Liver (tissue), 9 donors: ENCODE data around the gene TWIST1. TPM values are rescaled to one million over a fixed set of nuclear protein-coding genes. Genes with fewer than 3 reads are reported as not detected.

Experiments used
- DNase-seq: peaks from one replicate; pipeline ENCODE4 v3.0.0-alpha.2; 2017; ENCODE audit warnings: low spot score
- H3K27ac ChIP-seq, 2 donors: one replicate each; pipeline ENCODE4 v1.7.0; 2013; ENCODE audit warnings: inconsistent platforms in 2 of 2, low read length in 2 of 2, control low read depth in 1 of 2, low read depth in 1 of 2, mild to moderate bottlenecking in 1 of 2
- H3K27me3 ChIP-seq, 4 donors: one replicate each; pipeline versions ENCODE4 v1.6.1 to v1.7.0; 2013; ENCODE audit warnings: low read length in 3 of 4, inconsistent platforms in 1 of 4, mild to moderate bottlenecking in 1 of 4, moderate library complexity in 1 of 4; ENCODE audit not compliant: control insufficient read depth in 4 of 4, insufficient read depth in 4 of 4
- H3K36me3 ChIP-seq, 4 donors: one replicate each; pipeline versions ENCODE4 v1.6.1 to v1.7.0; 2013; ENCODE audit warnings: low read length in 3 of 4, mild to moderate bottlenecking in 3 of 4, low read depth in 1 of 4, moderate library complexity in 1 of 4; ENCODE audit not compliant: control insufficient read depth in 4 of 4, insufficient read depth in 3 of 4
- H3K4me1 ChIP-seq, 4 donors: one replicate each; pipeline versions ENCODE4 v1.6.1 to v1.7.0; 2013; ENCODE audit warnings: low read length in 3 of 4, mild to moderate bottlenecking in 3 of 4, moderate library complexity in 1 of 4; ENCODE audit not compliant: control insufficient read depth in 4 of 4, insufficient read depth in 4 of 4
- H3K4me3 ChIP-seq, 3 donors: one replicate each; pipeline versions ENCODE4 v1.6.1 to v1.7.0; 2013; ENCODE audit warnings: low read length in 3 of 3, control low read depth in 1 of 3, low read depth in 1 of 3, mild to moderate bottlenecking in 1 of 3
- H3K9ac ChIP-seq, 2 donors: one replicate each; pipeline ENCODE4 v1.7.0; 2013; ENCODE audit warnings: low read length in 2 of 2, mild to moderate bottlenecking in 2 of 2, moderate library complexity in 2 of 2, control low read depth in 1 of 2, low read depth in 1 of 2
- H3K9me3 ChIP-seq, 4 donors: one replicate each; pipeline versions ENCODE4 v1.6.1 to v1.7.0; 2013; ENCODE audit warnings: low read length in 3 of 4; ENCODE audit not compliant: control insufficient read depth in 4 of 4
- EGR1 ChIP-seq, 2 donors: IDR thresholded peaks; 2 replicates each; pipeline ENCODE4 v1.6.1; 2016 to 2018; ENCODE audit warnings: antibody characterized with exemption in 2 of 2, low read depth in 2 of 2
- FOXA1 ChIP-seq: IDR thresholded peaks from 2 replicates; pipeline ENCODE4 v1.6.1; 2016; ENCODE audit warnings: antibody characterized with exemption
- FOXA2 ChIP-seq: IDR thresholded peaks from 2 replicates; pipeline ENCODE4 v1.6.1; 2016; ENCODE audit warnings: antibody characterized with exemption
- GABPA ChIP-seq, 2 donors: IDR thresholded peaks in 1 of 2; conservative IDR thresholded peaks in 1 of 2; 2 replicates each; pipeline ENCODE4 v1.6.1; 2016; ENCODE audit warnings: antibody characterized with exemption in 2 of 2, mild to moderate bottlenecking in 1 of 2, moderate library complexity in 1 of 2
- HNF4G ChIP-seq: IDR thresholded peaks from 2 replicates; pipeline ENCODE4 v1.6.1; 2016; ENCODE audit warnings: antibody characterized with exemption
- NR2F2 ChIP-seq: IDR thresholded peaks from 2 replicates; pipeline ENCODE4 v1.6.1; 2016; ENCODE audit warnings: antibody characterized with exemption
- SP1 ChIP-seq: IDR thresholded peaks from 2 replicates; pipeline ENCODE4 v1.6.1; 2018; ENCODE audit warnings: antibody characterized with exemption, mild to moderate bottlenecking
- YY1 ChIP-seq: IDR thresholded peaks from 2 replicates; pipeline ENCODE4 v1.6.1; 2016; ENCODE audit warnings: antibody characterized with exemption, mild to moderate bottlenecking
- WGBS: extraction: QIAGEN DNeasy Blood & Tissue Kit; methylation state at CpG from one replicate; pipeline ENCODE4 v1.1.7; 2013; 5-methylcytosine and 5-hydroxymethylcytosine counted together
- polyA plus RNA-seq, 2 donors: library from polyadenylated mRNA; stranded (reverse) in 1 of 2; unstranded in 1 of 2; fragments of 200-250 nt in 1 of 2; fragments of >200 nt in 1 of 2; fragmentation: Nextera tagmentation in 1 of 2; extraction: Ambion mirVana in 1 of 2; gene quantifications; one replicate each; pipeline versions ENCODE4 v1.2.1 to v1.2.3, GENCODE V29; 2013 to 2015
- total RNA-seq, 2 donors: library from RNA; depleted of rRNA; stranded (reverse); fragments of >200 nt; gene quantifications; one replicate each; pipeline ENCODE4 v1.2.3, GENCODE V29; 2014
- TF ChIP-seq, protein P1 (sequence below): IDR thresholded peaks from 2 replicates; pipeline ENCODE4 v1.6.1; 2016; ENCODE audit warnings: antibody characterized with exemption, mild to moderate bottlenecking
- TF ChIP-seq, protein P2 (sequence below): fragments of 150-350 bp; IDR thresholded peaks from 2 replicates; pipeline ENCODE4 v1.5.1; 2017; ENCODE audit warnings: improper control_type of control experiment, low read depth, low read length; ENCODE audit not compliant: missing input control
- TF ChIP-seq, protein P3 (sequence below): IDR thresholded peaks from 2 replicates; pipeline ENCODE4 v1.6.1; 2016; ENCODE audit warnings: antibody characterized with exemption
- TF ChIP-seq, protein P4 (sequence below): IDR thresholded peaks from 2 replicates; pipeline ENCODE4 v1.6.1; 2016; ENCODE audit warnings: antibody characterized with exemption
- donor health status: healthy.
- donor health status: healthy.
- donor health status: healthy.
- donor health status: healthy.
- donor health status: healthy.

Gene TWIST1
- total and polyA plus RNA-seq, 4 donors, result 0.15 to 0.19 (median 0.17) TPM; not detected in 1

DNA sequence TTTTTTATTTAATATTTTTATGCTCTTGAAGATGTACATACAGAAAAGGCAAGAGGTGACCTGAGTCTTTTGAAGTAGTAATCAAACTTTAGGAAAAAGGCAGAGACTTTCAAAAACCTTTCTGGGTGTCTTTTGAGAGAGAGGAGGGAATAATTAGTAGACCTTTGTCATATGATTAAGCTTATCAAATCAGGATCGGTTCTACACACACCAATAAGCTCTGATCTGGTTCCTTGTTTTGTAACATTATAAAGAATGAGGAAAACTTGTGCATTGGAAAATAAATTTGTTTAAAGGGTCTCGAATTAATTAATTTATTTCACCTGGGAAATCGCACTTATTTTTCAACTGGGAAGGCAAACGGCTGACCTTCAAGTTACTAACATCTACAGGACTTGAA, 11.9 kb downstream of the TWIST1 start:
- WGBS, result 12% methylated on average over 4 of the region's 4 CpGs
- Histone ChIP-seq H3K36me3 (no peaks in the 10 kb centered on the region), H3K9ac (no peak overlapping the region), H3K4me3 (no peak overlapping the region), H3K4me1 (peaks cover 0 to 16% (median 6%) of the 10 kb centered on the region in 4 donors), H3K27ac (no peak overlapping the region), H3K9me3 (peaks cover 0 to 3% (median 0%) of the 10 kb centered on the region in 4 donors), H3K27me3 (peaks cover 0 to 32% (median 10%) of the 10 kb centered on the region in 4 donors)
- TF ChIP-seq FOXA2 (no peak), EGR1 (IDR thresholded peaks at IDR 0.05; ENCODE audit: low read depth in 2 of 2) (no peak), SP1 (no peak), HNF4G (no peak), GABPA (IDR thresholded peaks at IDR 0.05 in 1 of 2, conservative IDR thresholded peaks at IDR 0.05 in 1 of 2) (no peak)
- TF ChIP-seq, protein P1, sequence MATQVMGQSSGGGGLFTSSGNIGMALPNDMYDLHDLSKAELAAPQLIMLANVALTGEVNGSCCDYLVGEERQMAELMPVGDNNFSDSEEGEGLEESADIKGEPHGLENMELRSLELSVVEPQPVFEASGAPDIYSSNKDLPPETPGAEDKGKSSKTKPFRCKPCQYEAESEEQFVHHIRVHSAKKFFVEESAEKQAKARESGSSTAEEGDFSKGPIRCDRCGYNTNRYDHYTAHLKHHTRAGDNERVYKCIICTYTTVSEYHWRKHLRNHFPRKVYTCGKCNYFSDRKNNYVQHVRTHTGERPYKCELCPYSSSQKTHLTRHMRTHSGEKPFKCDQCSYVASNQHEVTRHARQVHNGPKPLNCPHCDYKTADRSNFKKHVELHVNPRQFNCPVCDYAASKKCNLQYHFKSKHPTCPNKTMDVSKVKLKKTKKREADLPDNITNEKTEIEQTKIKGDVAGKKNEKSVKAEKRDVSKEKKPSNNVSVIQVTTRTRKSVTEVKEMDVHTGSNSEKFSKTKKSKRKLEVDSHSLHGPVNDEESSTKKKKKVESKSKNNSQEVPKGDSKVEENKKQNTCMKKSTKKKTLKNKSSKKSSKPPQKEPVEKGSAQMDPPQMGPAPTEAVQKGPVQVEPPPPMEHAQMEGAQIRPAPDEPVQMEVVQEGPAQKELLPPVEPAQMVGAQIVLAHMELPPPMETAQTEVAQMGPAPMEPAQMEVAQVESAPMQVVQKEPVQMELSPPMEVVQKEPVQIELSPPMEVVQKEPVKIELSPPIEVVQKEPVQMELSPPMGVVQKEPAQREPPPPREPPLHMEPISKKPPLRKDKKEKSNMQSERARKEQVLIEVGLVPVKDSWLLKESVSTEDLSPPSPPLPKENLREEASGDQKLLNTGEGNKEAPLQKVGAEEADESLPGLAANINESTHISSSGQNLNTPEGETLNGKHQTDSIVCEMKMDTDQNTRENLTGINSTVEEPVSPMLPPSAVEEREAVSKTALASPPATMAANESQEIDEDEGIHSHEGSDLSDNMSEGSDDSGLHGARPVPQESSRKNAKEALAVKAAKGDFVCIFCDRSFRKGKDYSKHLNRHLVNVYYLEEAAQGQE, result no peak
- TF ChIP-seq, protein P2, sequence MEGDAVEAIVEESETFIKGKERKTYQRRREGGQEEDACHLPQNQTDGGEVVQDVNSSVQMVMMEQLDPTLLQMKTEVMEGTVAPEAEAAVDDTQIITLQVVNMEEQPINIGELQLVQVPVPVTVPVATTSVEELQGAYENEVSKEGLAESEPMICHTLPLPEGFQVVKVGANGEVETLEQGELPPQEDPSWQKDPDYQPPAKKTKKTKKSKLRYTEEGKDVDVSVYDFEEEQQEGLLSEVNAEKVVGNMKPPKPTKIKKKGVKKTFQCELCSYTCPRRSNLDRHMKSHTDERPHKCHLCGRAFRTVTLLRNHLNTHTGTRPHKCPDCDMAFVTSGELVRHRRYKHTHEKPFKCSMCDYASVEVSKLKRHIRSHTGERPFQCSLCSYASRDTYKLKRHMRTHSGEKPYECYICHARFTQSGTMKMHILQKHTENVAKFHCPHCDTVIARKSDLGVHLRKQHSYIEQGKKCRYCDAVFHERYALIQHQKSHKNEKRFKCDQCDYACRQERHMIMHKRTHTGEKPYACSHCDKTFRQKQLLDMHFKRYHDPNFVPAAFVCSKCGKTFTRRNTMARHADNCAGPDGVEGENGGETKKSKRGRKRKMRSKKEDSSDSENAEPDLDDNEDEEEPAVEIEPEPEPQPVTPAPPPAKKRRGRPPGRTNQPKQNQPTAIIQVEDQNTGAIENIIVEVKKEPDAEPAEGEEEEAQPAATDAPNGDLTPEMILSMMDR, result no peak
- TF ChIP-seq, protein P3, sequence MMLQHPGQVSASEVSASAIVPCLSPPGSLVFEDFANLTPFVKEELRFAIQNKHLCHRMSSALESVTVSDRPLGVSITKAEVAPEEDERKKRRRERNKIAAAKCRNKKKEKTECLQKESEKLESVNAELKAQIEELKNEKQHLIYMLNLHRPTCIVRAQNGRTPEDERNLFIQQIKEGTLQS, result no peak
- TF ChIP-seq, protein P4, sequence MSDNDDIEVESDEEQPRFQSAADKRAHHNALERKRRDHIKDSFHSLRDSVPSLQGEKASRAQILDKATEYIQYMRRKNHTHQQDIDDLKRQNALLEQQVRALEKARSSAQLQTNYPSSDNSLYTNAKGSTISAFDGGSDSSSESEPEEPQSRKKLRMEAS, result no peak
- DNase-seq, result no peak

DNA sequence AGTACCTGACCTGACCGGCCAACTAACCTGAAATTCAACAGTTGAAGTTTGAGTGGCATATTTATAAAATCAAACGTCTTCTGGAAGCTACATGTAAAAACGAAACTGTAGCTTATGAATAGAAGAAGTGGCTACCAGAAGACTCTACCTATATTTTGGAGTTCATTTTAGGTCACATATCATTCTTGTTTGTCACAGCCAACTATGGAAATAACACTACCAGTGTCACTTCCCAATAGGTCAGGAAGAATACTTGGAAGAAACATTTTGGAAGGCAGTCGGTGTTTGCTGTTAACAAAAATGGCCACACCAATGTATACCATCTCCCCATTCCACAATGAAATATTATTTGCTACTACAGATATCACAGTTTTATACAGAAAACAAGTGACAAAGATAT, 12.6 kb downstream of the TWIST1 start:
- 44% methylated on average over 4 of the region's 4 CpGs for WGBS
- no peak for DNase-seq
- Histone ChIP-seq H3K36me3 (no peaks in the 10 kb centered on the region), H3K27me3 (peaks cover 0 to 32% (median 10%) of the 10 kb centered on the region in 4 donors), H3K4me3 (no peak overlapping the region), H3K27ac (no peak overlapping the region), H3K9me3 (peaks cover 0 to 3% (median 0%) of the 10 kb centered on the region in 4 donors), H3K9ac (no peak overlapping the region), H3K4me1 (peaks cover 0 to 16% (median 6%) of the 10 kb centered on the region in 4 donors)
- TF ChIP-seq FOXA1 (no peak), YY1 (no peak), NR2F2 (no peak)
- TF ChIP-seq, protein P1, result no peak
